OCI-LY7 (cell line): ENCODE measurements around the gene HDAC9. TPM values are rescaled to one million over a fixed set of nuclear protein-coding genes. Genes with fewer than 3 reads are reported as not detected.

Experiments used
- BruUV-seq: library from RNA; stranded (reverse); fragments of 400-500 nt; replicated peaks from 2 replicates; lab custom pipeline; 2021; lab: Mats Ljungman, UMichigan
- CTCF ChIA-PET: fragments of 300-600 bp; sonication (Branson Sonifier 250); formaldehyde crosslinking; loops from one replicate; lab custom pipeline; 2022; ENCODE audit warnings: antibody characterized with exemption; ENCODE audit not compliant: unreplicated experiment; lab: Charles Lee
- POLR2A ChIA-PET: fragments of 300-600 bp; sonication (Branson Sonifier 250); formaldehyde crosslinking; loops from one replicate; lab custom pipeline; 2022; ENCODE audit warnings: antibody characterized with exemption; lab: Charles Lee
- DNase-seq: peaks from one replicate; pipeline ENCODE4 v3.0.0-alpha.2; 2015; ENCODE audit warnings: low spot score
- H2AFZ ChIP-seq: fragments of 200-600 bp; sonication (generic), shearing (Covaris generic); 2 replicates; pipeline ENCODE4 v1.6.1; 2014; ENCODE audit warnings: mild to moderate bottlenecking, antibody characterized with exemption, low read length, moderate library complexity
- H3K27ac ChIP-seq: fragments of 200-600 bp; sonication (generic); 2 replicates; pipeline ENCODE4 v1.5.1; 2014; ENCODE audit warnings: mixed run types, low read depth, mild to moderate bottlenecking, moderate library complexity, low read length, inconsistent platforms; ENCODE audit not compliant: poor library complexity, severe bottlenecking
- H3K36me3 ChIP-seq: fragments of 200-600 bp; sonication (generic); 2 replicates; pipeline ENCODE4 v1.6.1; 2014; ENCODE audit warnings: mild to moderate bottlenecking, antibody characterized with exemption, low read length, moderate library complexity, mixed read lengths; ENCODE audit not compliant: insufficient read depth
- H3K4me1 ChIP-seq: fragments of 200-600 bp; sonication (generic); 2 replicates; pipeline ENCODE4 v1.5.1; 2014; ENCODE audit warnings: mild to moderate bottlenecking, low read length; ENCODE audit not compliant: insufficient read depth, poor library complexity, severe bottlenecking
- H3K4me2 ChIP-seq: fragments of 200-600 bp; sonication (generic); 2 replicates; pipeline ENCODE4 v1.6.1; 2014; ENCODE audit warnings: mild to moderate bottlenecking, low read length
- H3K4me3 ChIP-seq: fragments of 200-600 bp; sonication (generic); 2 replicates; pipeline ENCODE4 v1.5.1; 2014; ENCODE audit warnings: mild to moderate bottlenecking, low read depth, low read length; ENCODE audit not compliant: poor library complexity, severe bottlenecking
- H3K79me2 ChIP-seq: fragments of 200-600 bp; sonication (generic); 2 replicates; pipeline ENCODE4 v1.6.1; 2016; ENCODE audit warnings: low read depth, mild to moderate bottlenecking, low read length, moderate library complexity, mixed read lengths; ENCODE audit not compliant: insufficient read depth
- H3K9me2 ChIP-seq: fragments of 200-600 bp; sonication (generic); 2 replicates; pipeline ENCODE4 v1.6.1; 2016; ENCODE audit warnings: mild to moderate bottlenecking, low read length, mixed read lengths; ENCODE audit not compliant: insufficient read depth
- H3K9me3 ChIP-seq: fragments of 200-600 bp; sonication (generic); 2 replicates; pipeline ENCODE4 v1.6.1; 2014; ENCODE audit warnings: mild to moderate bottlenecking, mixed run types, low read length, mixed read lengths
- H4K20me1 ChIP-seq: fragments of 200-600 bp; sonication (generic); 2 replicates; pipeline ENCODE4 v1.6.1; 2014; ENCODE audit warnings: mild to moderate bottlenecking, antibody characterized with exemption, low read length, moderate library complexity, mixed read lengths; ENCODE audit not compliant: insufficient read depth
- EZH2phosphoT487 ChIP-seq: fragments of 200-600 bp; sonication (generic); IDR thresholded peaks from 2 replicates; pipeline ENCODE4 v1.6.1; 2018; ENCODE audit warnings: low read depth, borderline replicate concordance, mild to moderate bottlenecking, mixed run types, antibody characterized with exemption, low read length, moderate library complexity, mixed read lengths
- intact Hi-C: fragments of 100-400 bp; cut with micrococcal nuclease; formaldehyde crosslinking; loops from one replicate; pipeline ENCODE4 v1.10.0; 2022; ENCODE audit not compliant: unreplicated experiment
- total RNA-seq, 2 experiments: library from RNA; depleted of rRNA in 1 of 2; stranded (reverse); fragments of >200 nt in 1 of 2; shearing (Covaris generic) in 1 of 2; gene quantifications; 2 replicates each; pipeline ENCODE4 v1.2.3, GENCODE V29; 2014 to 2022
- TF ChIP-seq, protein P1 (sequence below): fragments of 200-600 bp; sonication (generic); conservative IDR thresholded peaks from 2 replicates; pipeline ENCODE4 v1.5.1; 2014; ENCODE audit warnings: mild to moderate bottlenecking, antibody characterized with exemption, low read length, moderate library complexity, mixed read lengths

HDAC9 gene
- total RNA-seq, 2 experiments from 2014 or later = 58.8 to 91.7 TPM

DNA sequence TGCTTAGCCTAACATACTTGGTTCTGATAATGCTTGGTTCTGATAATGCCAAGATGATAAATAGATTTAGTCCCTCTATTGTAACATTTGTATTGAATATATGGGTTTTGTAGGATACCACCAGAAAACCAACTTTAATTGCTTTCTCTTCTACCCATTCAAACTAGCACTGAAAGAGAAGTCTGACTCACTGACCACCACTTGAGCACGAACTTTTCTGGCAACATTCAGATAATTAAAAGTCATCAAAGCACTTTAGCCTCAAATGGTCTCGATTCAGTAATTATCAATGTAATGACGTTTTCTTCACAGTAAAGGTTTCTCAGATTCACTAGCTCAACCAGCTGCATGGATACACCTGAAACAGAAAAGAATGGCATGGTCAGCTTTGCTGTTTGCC is 63.0 kb downstream of the HDAC9 start:
- POLR2A ChIA-PET = interaction anchor here (0.6 to 1.9 kb wide), 6 partner anchors 9 to 605 kb away, joined by 3 to 13 read pairs (median 4); no protein-coding TSS in a partner anchor
- CTCF ChIA-PET = no interaction called here
- TF ChIP-seq, protein P1, sequence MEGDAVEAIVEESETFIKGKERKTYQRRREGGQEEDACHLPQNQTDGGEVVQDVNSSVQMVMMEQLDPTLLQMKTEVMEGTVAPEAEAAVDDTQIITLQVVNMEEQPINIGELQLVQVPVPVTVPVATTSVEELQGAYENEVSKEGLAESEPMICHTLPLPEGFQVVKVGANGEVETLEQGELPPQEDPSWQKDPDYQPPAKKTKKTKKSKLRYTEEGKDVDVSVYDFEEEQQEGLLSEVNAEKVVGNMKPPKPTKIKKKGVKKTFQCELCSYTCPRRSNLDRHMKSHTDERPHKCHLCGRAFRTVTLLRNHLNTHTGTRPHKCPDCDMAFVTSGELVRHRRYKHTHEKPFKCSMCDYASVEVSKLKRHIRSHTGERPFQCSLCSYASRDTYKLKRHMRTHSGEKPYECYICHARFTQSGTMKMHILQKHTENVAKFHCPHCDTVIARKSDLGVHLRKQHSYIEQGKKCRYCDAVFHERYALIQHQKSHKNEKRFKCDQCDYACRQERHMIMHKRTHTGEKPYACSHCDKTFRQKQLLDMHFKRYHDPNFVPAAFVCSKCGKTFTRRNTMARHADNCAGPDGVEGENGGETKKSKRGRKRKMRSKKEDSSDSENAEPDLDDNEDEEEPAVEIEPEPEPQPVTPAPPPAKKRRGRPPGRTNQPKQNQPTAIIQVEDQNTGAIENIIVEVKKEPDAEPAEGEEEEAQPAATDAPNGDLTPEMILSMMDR = no peak
- TF ChIP-seq EZH2phosphoT487 = no peak

GRCh38 chr7:18558910-18559309 is 63.4 kb downstream of the HDAC9 start:
- Histone ChIP-seq H4K20me1 (no peaks in the 10 kb centered on the region), H3K79me2 (peaks cover 75% of the 10 kb centered on the region), H3K9me2 (no peaks in the 10 kb centered on the region), H3K27ac (no peak overlapping the region), H2AFZ (no peak overlapping the region), H3K9me3 (peaks cover 8% of the 10 kb centered on the region; the same call in 1 of the 2 replicates), H3K36me3 (peaks cover 21% of the 10 kb centered on the region), H3K4me3 (no peak overlapping the region), H3K4me2 (no peak overlapping the region), H3K4me1 (peaks cover 13% of the 10 kb centered on the region)
- BruUV-seq = no TSS peak
- TF ChIP-seq, protein P1 = no peak
- TF ChIP-seq EZH2phosphoT487 = no peak
- ChIA-PET CTCF (no interaction called here), POLR2A (interaction anchor here (0.6 to 1.9 kb wide), 7 partner anchors 9 to 70 kb away, joined by 3 to 13 read pairs (median 4); no protein-coding TSS in a partner anchor)
- DNase-seq = no peak
- intact Hi-C loops = no loop called here

More for the DNA sequence above, 63.0 kb downstream of the HDAC9 start:
- Histone ChIP-seq H3K36me3 (peaks cover 17% of the 10 kb centered on the region), H3K4me2 (no peak overlapping the region), H3K79me2 (peaks cover 75% of the 10 kb centered on the region), H3K9me2 (no peaks in the 10 kb centered on the region), H3K27ac (no peak overlapping the region), H2AFZ (no peak overlapping the region), H3K9me3 (peaks cover 6% of the 10 kb centered on the region; the same call in 1 of the 2 replicates), H3K4me3 (no peak overlapping the region), H3K4me1 (peaks cover 16% of the 10 kb centered on the region), H4K20me1 (no peaks in the 10 kb centered on the region)
- no peak for DNase-seq
- intact Hi-C loops = no loop called here
- BruUV-seq = no TSS peak

DNA sequence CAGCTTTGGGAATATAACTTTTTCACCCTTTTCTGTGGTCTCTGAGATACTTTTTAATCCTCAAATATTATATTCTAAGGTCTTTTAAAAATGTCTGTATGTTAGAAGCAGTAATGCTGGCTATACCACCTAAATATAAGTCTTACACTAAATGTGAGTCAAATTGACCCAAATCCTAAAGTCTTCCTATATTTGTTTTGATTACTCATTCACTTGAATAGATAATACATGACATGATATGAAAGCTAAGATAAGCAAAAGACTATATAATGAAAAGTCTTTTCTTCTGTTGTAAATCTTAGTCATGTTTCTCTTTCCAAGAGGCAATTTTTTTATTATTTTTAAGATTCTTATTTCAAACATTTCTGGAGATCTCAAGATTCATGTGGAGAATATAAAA is 64.2 kb downstream of the HDAC9 start:
- Histone ChIP-seq H3K4me2 (no peak overlapping the region), H3K27ac (no peak overlapping the region), H3K4me3 (no peak overlapping the region), H3K9me2 (no peaks in the 10 kb centered on the region), H3K9me3 (peaks cover 13% of the 10 kb centered on the region; the same call in 1 of the 2 replicates), H4K20me1 (no peaks in the 10 kb centered on the region), H3K36me3 (peaks cover 26% of the 10 kb centered on the region), H3K79me2 (peaks cover 78% of the 10 kb centered on the region), H3K4me1 (peaks cover 19% of the 10 kb centered on the region), H2AFZ (no peak overlapping the region)
- CTCF ChIA-PET = no interaction called here
- BruUV-seq = no TSS peak
- POLR2A ChIA-PET = interaction anchor here (0.6 to 0.7 kb wide), 2 partner anchors 12 to 71 kb away, joined by 3 to 4 read pairs; no protein-coding TSS in a partner anchor
- no peak for DNase-seq
- TF ChIP-seq, protein P1 = no peak
- TF ChIP-seq EZH2phosphoT487 = no peak
- intact Hi-C loops = no loop called here
